Ovary (tissue), 9 donors: Measurements from ENCODE around the gene IL10. TPM values are rescaled to one million over a fixed set of nuclear protein-coding genes. Genes with fewer than 3 reads are reported as not detected.

ENCODE experiments used
- DNase-seq, 5 donors: peaks; one replicate each; pipeline ENCODE4 v3.0.0-alpha.2; 2019 to 2020
- H3K27ac ChIP-seq, 2 donors: fragments of 200-600 bp; one replicate each; pipeline versions ENCODE4 v1.5.1 to v1.8.0; 2019 to 2022
- H3K27me3 ChIP-seq: fragments of 200-600 bp; one replicate; pipeline ENCODE4 v1.8.0; 2022
- H3K36me3 ChIP-seq: fragments of 200-600 bp; sonication (generic); one replicate; pipeline ENCODE4 v1.5.1; 2019
- H3K4me1 ChIP-seq: one replicate; pipeline ENCODE4 v1.8.1; 2013; ENCODE audit warnings: mild to moderate bottlenecking, moderate library complexity; ENCODE audit not compliant: insufficient read depth
- H3K4me3 ChIP-seq: fragments of 200-600 bp; sonication (generic); one replicate; pipeline ENCODE4 v1.5.1; 2017
- H3K9me3 ChIP-seq, 2 donors: fragments of 200-600 bp in 1 of 2; sonication (generic) in 1 of 2; one replicate each; pipeline versions ENCODE4 v1.5.1 to v1.8.1; 2013 to 2019; ENCODE audit warnings: mild to moderate bottlenecking in 1 of 2, moderate library complexity in 1 of 2
- CTCF ChIP-seq, 3 donors: fragments of 450-650 bp in 2 of 3; fragments of 200-600 bp in 1 of 3; IDR thresholded peaks; one replicate each; pipeline versions ENCODE4 v1.5.1 to v1.8.0; 2016 to 2022; ENCODE audit warnings: antibody characterized with exemption in 3 of 3, mild to moderate bottlenecking in 1 of 3
- EP300 ChIP-seq: sonication (generic); formaldehyde crosslinking; IDR thresholded peaks from one replicate; pipeline ENCODE4 v1.6.1; 2017; ENCODE audit warnings: antibody characterized with exemption
- POLR2A ChIP-seq: fragments of 450-650 bp; IDR thresholded peaks from one replicate; pipeline ENCODE4 v1.6.1; 2017; ENCODE audit warnings: antibody characterized with exemption, mild to moderate bottlenecking, moderate library complexity
- WGBS, 3 donors: extraction: QIAGEN DNeasy Blood & Tissue Kit in 1 of 3; methylation state at CpG; one replicate each; pipeline versions ENCODE4 v1.1.5 to v1.1.7; 2013 to 2017; 5-methylcytosine and 5-hydroxymethylcytosine counted together
- intact Hi-C, 4 donors: fragments of 100-400 bp; cut with DNase I; formaldehyde crosslinking; loops; one replicate each; pipeline versions ENCODE4 v1.11.0 to v1.15.1; 2022 to 2023
- polyA plus RNA-seq, 2 donors: library from polyadenylated mRNA; stranded (reverse); fragments of 200-250 nt in 1 of 2; fragments of 350-450 nt in 1 of 2; fragmentation: Illumina TruSeq in 1 of 2; extraction: RNeasy Lipid Tissue Mini Kit (QIAGEN cat#74804) in 1 of 2; gene quantifications; one replicate each; pipeline ENCODE4 v1.2.3, GENCODE V29; 2013 to 2014
- total RNA-seq, 7 donors: library from RNA; depleted of rRNA in 2 of 7; stranded (reverse); fragments of >200 nt in 2 of 7; fragmentation: NEBNext Ultra II Directional in 3 of 7; extraction: Animal tissue kit (Norgen Biotek cat#: 25700) in 3 of 7; gene quantifications; one replicate each; pipeline versions ENCODE4 v1.1.0 to v1.2.4, GENCODE V29; 2016 to 2023
- donor health status: DM: no; HTN: no; CAD: no; lungs with moderate emphysema.
- donor health status: DM: no; HTN: no; CAD: no.
- donor health status: Bipolar disorder and iron deficiency.
- donor health status: DM: yes; HTN: yes; CAD: no.
- donor health status: DM: no; HTN: no; CAD: no.
- donor health status: DM: yes; HTN: yes; CAD: no.

The IL10 gene
- total and polyA plus RNA-seq, 9 donors, result 0.25 to 4.0 (median 1.4) TPM; not detected in 1

DNA sequence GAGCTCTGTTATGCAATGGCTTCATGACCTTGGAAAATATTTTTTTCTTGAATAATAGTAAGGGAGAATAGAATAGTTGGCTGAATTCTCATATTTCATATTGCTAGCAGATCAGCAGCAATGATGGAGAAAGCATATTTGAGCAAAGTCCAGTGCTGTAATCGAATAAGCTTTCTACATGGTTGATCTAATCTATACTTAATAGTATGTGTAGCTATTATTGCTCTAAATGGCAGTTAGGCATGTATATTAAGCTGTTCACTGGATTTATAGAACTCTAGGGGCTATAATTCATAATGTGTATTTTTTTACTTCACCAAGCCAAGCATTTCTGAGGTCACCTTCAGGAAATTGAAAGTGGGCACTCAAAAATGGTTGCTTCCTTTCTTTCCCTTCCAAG, 11.7 kb downstream of the IL10 start:
- no peak for TF ChIP-seq EP300
- TF ChIP-seq POLR2A, result no peak
- no peak for TF ChIP-seq CTCF (IDR thresholded peaks at IDR 0.05)
- no peaks in the 10 kb centered on the region for H3K9me3 ChIP-seq
- H3K4me1 ChIP-seq, result no peaks in the 10 kb centered on the region
- no peaks in the 10 kb centered on the region for H3K27me3 ChIP-seq
- H3K4me3 ChIP-seq, result no peak overlapping the region
- DNase-seq, result no peak
- intact Hi-C loops, result no loop called here
- no peak overlapping the region for H3K27ac ChIP-seq
- no peaks in the 10 kb centered on the region for H3K36me3 ChIP-seq
- WGBS, 3 donors, result 52 to 67% (median 54%) methylated on average over 1 of the region's 1 CpG

GRCh38 chr1:206757524-206758266, 14.6 kb downstream of the IL10 start:
- Histone ChIP-seq H3K27me3 (no peaks in the 10 kb centered on the region), H3K4me3 (no peak overlapping the region), H3K27ac (no peak overlapping the region), H3K9me3 (no peaks in the 10 kb centered on the region), H3K36me3 (no peaks in the 10 kb centered on the region), H3K4me1 (no peaks in the 10 kb centered on the region)
- no peak for TF ChIP-seq POLR2A
- TF ChIP-seq EP300, result no peak
- no peak for TF ChIP-seq CTCF (IDR thresholded peaks at IDR 0.05)
- intact Hi-C loops, result no loop called here
- no peak for DNase-seq
- 85 to 86% (median 86%) methylated on average over 13 of the region's 13 CpGs for WGBS, 3 donors

DNA sequence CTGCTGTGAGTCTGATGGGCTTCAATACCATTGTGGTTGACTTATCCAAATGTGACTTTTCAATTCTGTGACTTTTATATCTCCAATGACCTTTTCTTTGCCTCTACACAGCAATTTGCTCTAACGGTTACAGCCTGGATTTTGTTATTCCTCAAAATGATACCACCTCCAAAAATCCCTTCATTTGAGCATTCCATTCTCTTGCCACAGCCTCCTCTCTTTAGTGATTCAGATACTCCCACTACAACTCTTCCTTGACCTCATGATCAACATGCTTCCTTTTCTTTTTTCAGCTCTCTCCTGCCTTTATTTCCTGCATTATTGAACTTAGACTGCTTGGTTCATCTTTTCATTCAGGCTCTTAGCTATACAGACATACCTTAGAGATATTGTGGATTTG, 18.3 kb downstream of the IL10 start:
- no peaks in the 10 kb centered on the region for H3K4me1 ChIP-seq
- WGBS, 3 donors, result 2 to 9% (median 5%) methylated on average over 1 of the region's 1 CpG
- DNase-seq, result no peak
- H3K9me3 ChIP-seq, result no peaks in the 10 kb centered on the region
- no peak overlapping the region for H3K27ac ChIP-seq
- no peak for TF ChIP-seq CTCF (IDR thresholded peaks at IDR 0.05)
- no peak for TF ChIP-seq EP300
- TF ChIP-seq POLR2A, result no peak
- no peaks in the 10 kb centered on the region for H3K27me3 ChIP-seq
- intact Hi-C loops, result no loop called here
- no peak overlapping the region for H3K4me3 ChIP-seq
- no peaks in the 10 kb centered on the region for H3K36me3 ChIP-seq

- Histone ChIP-seq H3K9me3 (no peaks in the 10 kb centered on the region), H3K4me1 (no peaks in the 10 kb centered on the region), H3K36me3 (no peaks in the 10 kb centered on the region), H3K27me3 (no peaks in the 10 kb centered on the region), H3K4me3 (no peak overlapping the region), H3K27ac (no peak overlapping the region)
- intact Hi-C loops, result no loop called here
- no peak for TF ChIP-seq CTCF (IDR thresholded peaks at IDR 0.05)
- no peak for TF ChIP-seq EP300
- TF ChIP-seq POLR2A, result no peak
- no peak for DNase-seq
- WGBS, 3 donors, result 85 to 93% (median 92%) methylated on average over 3 of the region's 3 CpGs
Measured at GRCh38 chr1:206753141-206753540, 19.2 kb downstream of the IL10 start.
